ENCODE data around the gene COLEC11. TPM values are rescaled to one million over a fixed set of nuclear protein-coding genes. Genes with fewer than 3 reads are reported as not detected.

Gene COLEC11
- 1.5 TPM for polyA plus RNA-seq
- long read RNA-seq, donor 1, partial matches to known transcripts, result 50 of 51 reads
- long read RNA-seq, donor 1, other reads (novel, unspliced or antisense), result 0 of 51 reads
- long read RNA-seq, donor 2, partial matches to known transcripts, result 163 of 164 reads
- long read RNA-seq, donor 2, other reads (novel, unspliced or antisense), result 0 of 164 reads
- long read RNA-seq, donor 3, result 0 reads
- long read RNA-seq, donor 4, partial matches to known transcripts, result 10 of 10 reads
- long read RNA-seq, donor 4, other reads (novel, unspliced or antisense), result 0 of 10 reads
- long read RNA-seq, donor 5, partial matches to known transcripts, result 60 of 60 reads
- long read RNA-seq, donor 5, other reads (novel, unspliced or antisense), result 0 of 60 reads
- long read RNA-seq, donor 6, partial matches to known transcripts, result 207 of 215 reads
- long read RNA-seq, donor 6, other reads (novel, unspliced or antisense), result 8 of 215 reads
- long read RNA-seq, donor 7, partial matches to known transcripts, result 83 of 83 reads
- long read RNA-seq, donor 7, other reads (novel, unspliced or antisense), result 0 of 83 reads
- long read RNA-seq, donor 8, partial matches to known transcripts, result 184 of 184 reads
- long read RNA-seq, donor 8, other reads (novel, unspliced or antisense), result 0 of 184 reads
- long read RNA-seq, donor 9, partial matches to known transcripts, result 115 of 123 reads
- long read RNA-seq, donor 9, other reads (novel, unspliced or antisense), result 8 of 123 reads
- long read RNA-seq, donor 10, partial matches to known transcripts, result 101 of 101 reads
- long read RNA-seq, donor 10, other reads (novel, unspliced or antisense), result 0 of 101 reads
- long read RNA-seq, donor 11, partial matches to known transcripts, result 0 of 1 reads
- long read RNA-seq, donor 11, other reads (novel, unspliced or antisense), result 0 of 1 reads

- Histone ChIP-seq H3K4me3 (ENCODE audit: low read length) (no peak within 1 kb of the TSS), H3K9me3 (ENCODE audit: control insufficient read depth, low read depth, low read length) (peaks cover 3% of the 10 kb centered on the region), H3K27ac (ENCODE audit: low read length) (no peak within 1 kb of the TSS), H3K4me1 (ENCODE audit: control insufficient read depth, insufficient read depth, low read length) (no peaks in the 10 kb centered on the region), H3K27me3 (ENCODE audit: control insufficient read depth, insufficient read depth, low read length) (peaks cover 2% of the 10 kb centered on the region), H3K36me3 (ENCODE audit: control insufficient read depth, insufficient read depth, low read length) (no peaks in the 10 kb centered on the region)
- no peak for DNase-seq
- WGBS (ENCODE audit: insufficient coverage, low lambda C conversion rate), result 100% methylated on average over 2 of the region's 40 CpGs
Observed at GRCh38 chr2:3594493-3595281, at the start of gene COLEC11. TSS of gene COLEC11 (plus strand) at chr2:3595112. CDS start at chr2:3604341, 9,229 bp downstream.

- no peaks in the 10 kb centered on the region for H3K9me3 ChIP-seq (ENCODE audit: control insufficient read depth, low read depth, low read length)
- H3K4me1 ChIP-seq (ENCODE audit: control insufficient read depth, insufficient read depth, low read length), result no peaks in the 10 kb centered on the region
- no peak overlapping the region for H3K27ac ChIP-seq (ENCODE audit: low read length)
- no peaks in the 10 kb centered on the region for H3K27me3 ChIP-seq (ENCODE audit: control insufficient read depth, insufficient read depth, low read length)
- no peak overlapping the region for H3K4me3 ChIP-seq (ENCODE audit: low read length)
- H3K36me3 ChIP-seq (ENCODE audit: control insufficient read depth, insufficient read depth, low read length), result peaks cover 74% of the 10 kb centered on the region
- WGBS (ENCODE audit: insufficient coverage, low lambda C conversion rate), result 81% methylated on average over 5 of the region's 10 CpGs
- no peak for DNase-seq
Observed at GRCh38 chr2:3545788-3546478, 49.0 kb upstream of the COLEC11 start.

GRCh38 chr2:3547915-3548314 lies 47.0 kb upstream of the COLEC11 start:
- Histone ChIP-seq H3K27ac (ENCODE audit: low read length) (no peak overlapping the region), H3K27me3 (ENCODE audit: control insufficient read depth, insufficient read depth, low read length) (no peaks in the 10 kb centered on the region), H3K4me3 (ENCODE audit: low read length) (no peak overlapping the region), H3K36me3 (ENCODE audit: control insufficient read depth, insufficient read depth, low read length) (peaks cover 79% of the 10 kb centered on the region), H3K9me3 (ENCODE audit: control insufficient read depth, low read depth, low read length) (no peaks in the 10 kb centered on the region), H3K4me1 (ENCODE audit: control insufficient read depth, insufficient read depth, low read length) (no peaks in the 10 kb centered on the region)
- no peak for DNase-seq
- WGBS (ENCODE audit: insufficient coverage, low lambda C conversion rate), result 100% methylated on average over 1 of the region's 2 CpGs

GRCh38 chr2:3553946-3554345 lies 41.0 kb upstream of the COLEC11 start:
- DNase-seq, result no peak
- peaks cover 2% of the 10 kb centered on the region for H3K4me1 ChIP-seq (ENCODE audit: control insufficient read depth, insufficient read depth, low read length)
- no peak overlapping the region for H3K4me3 ChIP-seq (ENCODE audit: low read length)
- no peak overlapping the region for H3K27ac ChIP-seq (ENCODE audit: low read length)
- no peaks in the 10 kb centered on the region for H3K9me3 ChIP-seq (ENCODE audit: control insufficient read depth, low read depth, low read length)
- peaks cover 58% of the 10 kb centered on the region for H3K36me3 ChIP-seq (ENCODE audit: control insufficient read depth, insufficient read depth, low read length)
- no peaks in the 10 kb centered on the region for H3K27me3 ChIP-seq (ENCODE audit: control insufficient read depth, insufficient read depth, low read length)
- 83% methylated on average over 1 of the region's 10 CpGs for WGBS (ENCODE audit: insufficient coverage, low lambda C conversion rate)

GRCh38 chr2:3557639-3558204 lies 37.2 kb upstream of the COLEC11 start:
- Histone ChIP-seq H3K36me3 (ENCODE audit: control insufficient read depth, insufficient read depth, low read length) (peaks cover 29% of the 10 kb centered on the region), H3K9me3 (ENCODE audit: control insufficient read depth, low read depth, low read length) (no peaks in the 10 kb centered on the region), H3K27me3 (ENCODE audit: control insufficient read depth, insufficient read depth, low read length) (no peaks in the 10 kb centered on the region), H3K4me3 (ENCODE audit: low read length) (peak overlapping the region; percentile 86), H3K27ac (ENCODE audit: low read length) (peak overlapping the region; percentile 81), H3K4me1 (ENCODE audit: control insufficient read depth, insufficient read depth, low read length) (peaks cover 2% of the 10 kb centered on the region)
- no CpG with 5 or more reads among the region's 40 CpGs for WGBS (ENCODE audit: insufficient coverage, low lambda C conversion rate)
- peak; percentile 8 to 41 for DNase-seq

- Histone ChIP-seq H3K9me3 (ENCODE audit: control insufficient read depth, low read depth, low read length) (no peaks in the 10 kb centered on the region), H3K36me3 (ENCODE audit: control insufficient read depth, insufficient read depth, low read length) (peaks cover 26% of the 10 kb centered on the region), H3K4me3 (ENCODE audit: low read length) (peak within 1 kb of the TSS; percentile 86), H3K4me1 (ENCODE audit: control insufficient read depth, insufficient read depth, low read length) (peaks cover 2% of the 10 kb centered on the region), H3K27me3 (ENCODE audit: control insufficient read depth, insufficient read depth, low read length) (no peaks in the 10 kb centered on the region), H3K27ac (ENCODE audit: low read length) (peak within 1 kb of the TSS; percentile 81)
- peak; percentile 99 for DNase-seq
- WGBS (ENCODE audit: insufficient coverage, low lambda C conversion rate), result no CpG with 5 or more reads among the region's 67 CpGs
Observed at GRCh38 chr2:3558205-3559014, 36.5 kb upstream of the COLEC11 start, which contains the start of gene RNASEH1. TSS of gene RNASEH1 (minus strand) at chr2:3558333. CDS start at chr2:3558260, 73 bp downstream.

- no CpG with 5 or more reads among the region's 5 CpGs for WGBS (ENCODE audit: insufficient coverage, low lambda C conversion rate)
- Histone ChIP-seq H3K36me3 (ENCODE audit: control insufficient read depth, insufficient read depth, low read length) (no peaks in the 10 kb centered on the region), H3K27me3 (ENCODE audit: control insufficient read depth, insufficient read depth, low read length) (no peaks in the 10 kb centered on the region), H3K4me3 (ENCODE audit: low read length) (no peak overlapping the region), H3K9me3 (ENCODE audit: control insufficient read depth, low read depth, low read length) (no peaks in the 10 kb centered on the region), H3K27ac (ENCODE audit: low read length) (no peak overlapping the region), H3K4me1 (ENCODE audit: control insufficient read depth, insufficient read depth, low read length) (no peaks in the 10 kb centered on the region)
- DNase-seq, result no peak
Observed at GRCh38 chr2:3563521-3563976, 31.4 kb upstream of the COLEC11 start.

- no peaks in the 10 kb centered on the region for H3K36me3 ChIP-seq (ENCODE audit: control insufficient read depth, insufficient read depth, low read length)
- WGBS (ENCODE audit: insufficient coverage, low lambda C conversion rate), result 100% methylated on average over 1 of the region's 6 CpGs
- no peak for DNase-seq
- no peaks in the 10 kb centered on the region for H3K27me3 ChIP-seq (ENCODE audit: control insufficient read depth, insufficient read depth, low read length)
- H3K4me1 ChIP-seq (ENCODE audit: control insufficient read depth, insufficient read depth, low read length), result no peaks in the 10 kb centered on the region
- H3K4me3 ChIP-seq (ENCODE audit: low read length), result no peak overlapping the region
- no peaks in the 10 kb centered on the region for H3K9me3 ChIP-seq (ENCODE audit: control insufficient read depth, low read depth, low read length)
- no peak overlapping the region for H3K27ac ChIP-seq (ENCODE audit: low read length)
Observed at GRCh38 chr2:3565117-3565516, 29.8 kb upstream of the COLEC11 start.

- no peak for DNase-seq
- Histone ChIP-seq H3K27ac (ENCODE audit: low read length) (no peak overlapping the region), H3K4me3 (ENCODE audit: low read length) (no peak overlapping the region), H3K4me1 (ENCODE audit: control insufficient read depth, insufficient read depth, low read length) (no peaks in the 10 kb centered on the region), H3K27me3 (ENCODE audit: control insufficient read depth, insufficient read depth, low read length) (no peaks in the 10 kb centered on the region), H3K36me3 (ENCODE audit: control insufficient read depth, insufficient read depth, low read length) (no peaks in the 10 kb centered on the region), H3K9me3 (ENCODE audit: control insufficient read depth, low read depth, low read length) (no peaks in the 10 kb centered on the region)
- WGBS (ENCODE audit: insufficient coverage, low lambda C conversion rate), result no CpG with 5 or more reads among the region's 9 CpGs
Observed at GRCh38 chr2:3566806-3567205, 28.1 kb upstream of the COLEC11 start.
